RKO (cell line): Measurements from ENCODE around the gene CAP1.
A peak's percentile ranks its signal among the peaks of the same experiment; 100 is the strongest.
"Not testable (repeated sequence)": the region's sequence is repeated elsewhere in the genome, so short reads cannot be mapped to it uniquely, and the experiment has no call there.

ENCODE experiments used
- DNase-seq: peaks from one replicate; pipeline ENCODE4 v3.0.0-alpha.2; 2016; ENCODE audit warnings: low spot score

Gene CAP1

GRCh38 chr1:40030528-40031135, 9.9 kb upstream of the CAP1 start:
- no peak for DNase-seq

GRCh38 chr1:40032240-40032891, 8.2 kb upstream of the CAP1 start:
- DNase-seq, result peak; percentile 62

GRCh38 chr1:40034869-40035268, 5.7 kb upstream of the CAP1 start:
- DNase-seq, result no peak

- DNase-seq, result no peak
Observed at GRCh38 chr1:40036574-40036973, 4.0 kb upstream of the CAP1 start.

- not testable (repeated sequence) for DNase-seq
Observed at GRCh38 chr1:40037254-40037653, 3.3 kb upstream of the CAP1 start.

GRCh38 chr1:40038697-40039096, 1.8 kb upstream of the CAP1 start:
- no peak for DNase-seq

GRCh38 chr1:40039245-40039756, 1.2 kb upstream of the CAP1 start:
- peak; percentile 75 for DNase-seq

GRCh38 chr1:40039757-40040510, 595 bp upstream of the CAP1 start:
- peak; percentile 93 for DNase-seq

GRCh38 chr1:40041466-40041838, 923 bp downstream of the CAP1 start:
- peak; percentile 13 for DNase-seq

- peak; percentile 69 for DNase-seq
Observed at GRCh38 chr1:40042341-40042740, 1.8 kb downstream of the CAP1 start.

GRCh38 chr1:40044110-40044509, 3.6 kb downstream of the CAP1 start:
- no peak for DNase-seq

GRCh38 chr1:40045182-40045581, 4.7 kb downstream of the CAP1 start:
- no peak for DNase-seq

- no peak for DNase-seq
Observed at GRCh38 chr1:40045766-40046165, 5.2 kb downstream of the CAP1 start.

- DNase-seq, result no peak
Observed at GRCh38 chr1:40047276-40047675, 6.7 kb downstream of the CAP1 start.

- DNase-seq, result no peak
Observed at GRCh38 chr1:40047769-40048168, 7.2 kb downstream of the CAP1 start.

GRCh38 chr1:40049725-40050124, 9.2 kb downstream of the CAP1 start:
- no peak for DNase-seq

- no peak for DNase-seq
Observed at GRCh38 chr1:40050863-40051262, 10.3 kb downstream of the CAP1 start.

GRCh38 chr1:40053138-40053887, 12.8 kb downstream of the CAP1 start:
- no peak for DNase-seq

GRCh38 chr1:40056519-40057309, 16.2 kb downstream of the CAP1 start:
- DNase-seq, result no peak

- no peak for DNase-seq
Observed at GRCh38 chr1:40057310-40058030, 16.9 kb downstream of the CAP1 start.

GRCh38 chr1:40058097-40058452, 17.5 kb downstream of the CAP1 start:
- no peak for DNase-seq
